Stimulated activated CD4-positive, alpha-beta T cell treated with anti-CD3 and anti-CD28 coated beads, Interleukin-1b, Interleukin-23, amount 100 ng/mL, for 24 hours (primary cell): ENCODE results near the gene HGD.

Experiments used
- DNase-seq, 4 experiments: peaks; one replicate each; pipeline ENCODE4 v3.0.0-alpha.2; 2020; ENCODE audit warnings: low read depth in 4 of 4, low spot score in 1 of 4

HGD gene

DNA sequence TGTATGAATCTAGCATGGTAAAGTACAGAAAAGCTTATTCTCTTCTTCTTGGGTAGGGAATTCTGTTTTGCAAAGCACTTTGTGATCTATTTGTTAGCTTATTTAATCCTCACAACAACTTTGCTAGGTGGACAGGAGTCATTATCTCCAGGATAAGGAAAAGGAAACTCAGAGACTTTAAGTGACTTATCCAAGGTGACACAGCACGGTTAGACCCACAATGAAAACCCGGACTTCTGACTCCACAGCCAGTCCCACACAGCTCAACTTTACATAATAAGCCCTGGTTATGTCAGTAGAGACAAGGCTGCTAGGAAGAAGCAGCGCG lies 86.3 kb downstream of the HGD start:
- DNase-seq = no peak

DNA sequence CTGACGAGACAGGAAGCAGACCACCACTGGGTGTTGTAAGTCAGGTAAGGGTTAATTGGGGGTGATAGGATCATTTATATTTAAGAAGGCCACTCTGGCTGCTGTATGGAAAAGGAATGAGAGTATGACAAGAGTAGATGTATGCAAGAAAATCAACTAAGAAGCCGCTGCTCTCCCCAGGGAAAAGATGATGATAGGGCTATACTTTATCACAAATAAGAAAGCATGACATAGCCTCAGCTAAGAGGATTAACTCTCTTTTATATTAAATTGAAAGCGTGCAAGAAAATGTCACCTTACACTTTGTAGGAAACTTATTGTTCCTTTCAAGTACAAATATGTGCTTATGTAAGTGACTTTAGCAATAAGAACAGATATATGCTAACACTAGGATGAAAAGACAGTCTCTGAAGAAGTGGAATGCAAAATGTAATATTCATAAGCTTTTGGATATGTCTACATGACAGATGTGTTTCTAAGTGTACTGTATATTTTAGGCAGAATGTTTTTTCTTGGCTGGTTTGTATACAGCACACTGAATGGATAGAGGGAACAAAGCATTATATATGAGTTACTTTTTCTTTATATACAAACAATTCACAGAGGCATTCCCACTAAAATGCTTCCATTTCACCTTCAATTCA lies 94.6 kb downstream of the HGD start:
- DNase-seq = no peak
